Spleen (tissue), 11 donors: ENCODE data around the gene HS2ST1. TPM values are rescaled to one million over a fixed set of nuclear protein-coding genes. Genes with fewer than 3 reads are reported as not detected.

Experiments used
- DNase-seq: peaks from one replicate; pipeline ENCODE4 v3.0.0-alpha.2; 2020
- H3K27ac ChIP-seq, 8 donors: fragments of 200-600 bp; sonication (generic) in 7 of 8; 1 replicate in 4 of 8; 2 replicates in 4 of 8; pipeline versions ENCODE4 v1.5.0 to v1.8.0; 2016 to 2021; ENCODE audit warnings: inconsistent platforms in 4 of 8, mild to moderate bottlenecking in 4 of 8, moderate library complexity in 1 of 8
- H3K27me3 ChIP-seq, 7 donors: fragments of 200-600 bp; sonication (generic) in 6 of 7; replicated peaks in 1 of 7; 1 replicate in 4 of 7; 2 replicates in 3 of 7; pipeline versions ENCODE4 v1.5.0 to v1.8.0; 2016 to 2021; ENCODE audit warnings: inconsistent platforms in 3 of 7, mild to moderate bottlenecking in 1 of 7
- H3K36me3 ChIP-seq, 6 donors: fragments of 200-600 bp; sonication (generic) in 5 of 6; 1 replicate in 4 of 6; 2 replicates in 2 of 6; pipeline versions ENCODE4 v1.5.0 to v1.8.0; 2016 to 2021; ENCODE audit warnings: inconsistent platforms in 2 of 6
- H3K4me1 ChIP-seq, 6 donors: fragments of 200-600 bp; sonication (generic) in 5 of 6; 1 replicate in 3 of 6; 2 replicates in 3 of 6; pipeline versions ENCODE4 v1.5.0 to v1.8.0; 2016 to 2021; ENCODE audit warnings: inconsistent platforms in 3 of 6
- H3K4me3 ChIP-seq, 8 donors: fragments of 200-600 bp; sonication (generic) in 7 of 8; 1 replicate in 4 of 8; 2 replicates in 4 of 8; pipeline versions ENCODE4 v1.5.0 to v1.8.0; 2016 to 2021; ENCODE audit warnings: inconsistent platforms in 4 of 8, mild to moderate bottlenecking in 4 of 8, moderate library complexity in 2 of 8
- H3K9me3 ChIP-seq, 8 donors: fragments of 200-600 bp; sonication (generic) in 7 of 8; 1 replicate in 4 of 8; 2 replicates in 4 of 8; pipeline versions ENCODE4 v1.5.0 to v1.8.0; 2016 to 2021; ENCODE audit warnings: inconsistent platforms in 4 of 8
- CTCF ChIP-seq, 11 experiments: fragments of 200-600 bp in 7 of 11; fragments of 450-650 bp in 4 of 11; sonication (generic) in 4 of 11; IDR thresholded peaks in 8 of 11; conservative IDR thresholded peaks in 3 of 11; 1 replicate in 7 of 11; 2 replicates in 4 of 11; pipeline versions ENCODE4 v1.4.0 to v1.8.0; 2016 to 2021; ENCODE audit warnings: antibody characterized with exemption in 11 of 11, inconsistent platforms in 4 of 11, mild to moderate bottlenecking in 1 of 11
- POLR2A ChIP-seq, 3 donors: fragments of 450-650 bp; IDR thresholded peaks; one replicate each; pipeline ENCODE4 v1.5.1; 2017; ENCODE audit warnings: antibody characterized with exemption in 3 of 3, mild to moderate bottlenecking in 1 of 3
- POLR2AphosphoS5 ChIP-seq, 3 donors: sonication (generic); formaldehyde crosslinking; IDR thresholded peaks; one replicate each; pipeline ENCODE4 v1.5.1; 2017; ENCODE audit warnings: antibody characterized with exemption in 3 of 3
- WGBS, 5 donors: extraction: QIAGEN DNeasy Blood & Tissue Kit in 3 of 5; methylation state at CpG; one replicate each; pipeline versions ENCODE4 v1.1.5 to v1.1.7; 2013 to 2018; 5-methylcytosine and 5-hydroxymethylcytosine counted together
- intact Hi-C: fragments of 100-400 bp; cut with DNase I; formaldehyde crosslinking; loops from one replicate; pipeline ENCODE4 v1.15.0; 2023; ENCODE audit warnings: low total_unique reads
- polyA plus RNA-seq, 3 donors: library from polyadenylated mRNA; stranded (reverse); fragments of 200-250 nt; gene quantifications; one replicate each; pipeline ENCODE4 v1.2.1, GENCODE V29; 2013
- total RNA-seq, 7 donors: library from RNA; depleted of rRNA in 3 of 7; stranded (reverse); fragments of >200 nt in 3 of 7; fragmentation: NEBNext Ultra II Directional in 4 of 7; extraction: Animal tissue kit (Norgen Biotek cat#: 25700) in 4 of 7; gene quantifications; one replicate each; pipeline versions ENCODE4 v1.1.0 to v1.2.1, GENCODE V29; 2016 to 2021
- donor health status: healthy with polysubstance abuse.
- donor health status: DM: no; HTN: no; CAD: no; lungs with moderate emphysema.
- donor health status: DM: no; HTN: no; CAD: no.
- donor health status: Bipolar disorder and iron deficiency.
- donor health status: healthy.
- donor health status: DM: no; HTN: no; CAD: no.
- donor health status: DM: yes; HTN: yes; CAD: no.

Gene HS2ST1
- total and polyA plus RNA-seq, 10 donors, result 4.6 to 32.9 (median 22.3) TPM

- peaks cover 0 to 32% (median 19%) of the 10 kb centered on the region in 6 donors for H3K4me1 ChIP-seq
- H3K27me3 ChIP-seq, result peaks cover 0 to 12% (median 0%) of the 10 kb centered on the region in 7 donors
- H3K9me3 ChIP-seq, result no peaks in the 10 kb centered on the region
- H3K27ac ChIP-seq, result peak overlapping the region in 1 of 8 donors; percentile 15
- DNase-seq, result no peak
- TF ChIP-seq POLR2A (IDR thresholded peaks at IDR 0.05) (no peak), POLR2AphosphoS5 (IDR thresholded peaks at IDR 0.05) (no peak), CTCF (IDR thresholded peaks at IDR 0.05 in 8 of 11, conservative IDR thresholded peaks at IDR 0.05 in 3 of 11) (no peak)
- 73 to 82% (median 78%) methylated on average over 9 of the region's 9 CpGs for WGBS, 5 donors
- H3K36me3 ChIP-seq, result no peaks in the 10 kb centered on the region
- H3K4me3 ChIP-seq, result no peak overlapping the region
- intact Hi-C loops, result no loop called here
Measured at GRCh38 chr1:87134625-87135328, 220.3 kb downstream of the HS2ST1 start.

- H3K27me3 ChIP-seq, result peaks cover 0 to 12% (median 0%) of the 10 kb centered on the region in 7 donors
- intact Hi-C loops, result no loop called here
- WGBS, 5 donors, result 92 to 95% (median 94%) methylated on average over 11 of the region's 11 CpGs
- H3K4me1 ChIP-seq, result peaks cover 0 to 27% (median 18%) of the 10 kb centered on the region in 6 donors
- H3K27ac ChIP-seq, result peak overlapping the region in 1 of 8 donors; percentile 15
- no peaks in the 10 kb centered on the region for H3K36me3 ChIP-seq
- TF ChIP-seq POLR2A (IDR thresholded peaks at IDR 0.05) (no peak), POLR2AphosphoS5 (IDR thresholded peaks at IDR 0.05) (no peak), CTCF (IDR thresholded peaks at IDR 0.05 in 8 of 11, conservative IDR thresholded peaks at IDR 0.05 in 3 of 11) (no peak)
- no peak overlapping the region for H3K4me3 ChIP-seq
- no peaks in the 10 kb centered on the region for H3K9me3 ChIP-seq
- DNase-seq, result no peak
Measured at GRCh38 chr1:87135329-87135712, 220.9 kb downstream of the HS2ST1 start.

GRCh38 chr1:87136607-87137341 lies 222.3 kb downstream of the HS2ST1 start:
- Histone ChIP-seq H3K4me3 (no peak overlapping the region), H3K9me3 (no peaks in the 10 kb centered on the region), H3K4me1 (peaks cover 0 to 14% (median 11%) of the 10 kb centered on the region in 6 donors), H3K27me3 (peaks cover 0 to 12% (median 0%) of the 10 kb centered on the region in 7 donors), H3K36me3 (no peaks in the 10 kb centered on the region), H3K27ac (no peak overlapping the region)
- 79 to 87% (median 85%) methylated on average over 8 of the region's 8 CpGs for WGBS, 5 donors
- intact Hi-C loops, result no loop called here
- DNase-seq, result no peak
- no peak for TF ChIP-seq CTCF (IDR thresholded peaks at IDR 0.05 in 8 of 11, conservative IDR thresholded peaks at IDR 0.05 in 3 of 11)
- no peak for TF ChIP-seq POLR2A (IDR thresholded peaks at IDR 0.05)
- no peak for TF ChIP-seq POLR2AphosphoS5 (IDR thresholded peaks at IDR 0.05)

GRCh38 chr1:87137342-87137739 lies 222.9 kb downstream of the HS2ST1 start:
- Histone ChIP-seq H3K36me3 (no peaks in the 10 kb centered on the region), H3K27me3 (peaks cover 0 to 6% (median 0%) of the 10 kb centered on the region in 7 donors), H3K4me3 (no peak overlapping the region), H3K9me3 (no peaks in the 10 kb centered on the region), H3K27ac (no peak overlapping the region), H3K4me1 (peaks cover 0 to 8% (median 5%) of the 10 kb centered on the region in 6 donors)
- no peak for DNase-seq
- 78 to 93% (median 83%) methylated on average over 2 of the region's 2 CpGs for WGBS, 5 donors
- TF ChIP-seq POLR2AphosphoS5 (IDR thresholded peaks at IDR 0.05) (no peak), CTCF (IDR thresholded peaks at IDR 0.05 in 8 of 11, conservative IDR thresholded peaks at IDR 0.05 in 3 of 11) (no peak), POLR2A (IDR thresholded peaks at IDR 0.05) (no peak)
- intact Hi-C loops, result no loop called here
